Esophagus squamous epithelium (tissue), 5 donors: ENCODE measurements around the gene SYNE2. TPM values are rescaled to one million over a fixed set of nuclear protein-coding genes. Genes with fewer than 3 reads are reported as not detected.
A peak's percentile ranks its signal among the peaks of the same experiment; 100 is the strongest.

Source experiments
- DNase-seq: peaks from one replicate; lab custom pipeline; 2025; lab: John Stamatoyannopoulos, UW
- H3K27ac ChIP-seq, 4 donors: fragments of 200-600 bp; sonication (generic); one replicate each; pipeline ENCODE4 v1.5.1; 2016 to 2019; ENCODE audit warnings: mild to moderate bottlenecking in 1 of 4
- H3K27me3 ChIP-seq, 4 donors: fragments of 200-600 bp; sonication (generic); 1 replicate in 3 of 4; 2 replicates in 1 of 4; pipeline versions ENCODE4 v1.5.1 to v1.6.0; 2017 to 2021; ENCODE audit warnings: antibody characterized with exemption in 1 of 4
- H3K36me3 ChIP-seq, 3 donors: fragments of 200-600 bp; sonication (generic); one replicate each; pipeline ENCODE4 v1.5.1; 2016 to 2019
- H3K4me1 ChIP-seq, 3 donors: fragments of 200-600 bp; sonication (generic); one replicate each; pipeline ENCODE4 v1.5.1; 2017 to 2019
- H3K4me3 ChIP-seq, 4 donors: fragments of 200-600 bp; sonication (generic); 1 replicate in 3 of 4; 2 replicates in 1 of 4; pipeline ENCODE4 v1.5.1; 2016 to 2019; ENCODE audit warnings: mild to moderate bottlenecking in 2 of 4, moderate library complexity in 1 of 4
- H3K9me3 ChIP-seq, 3 donors: fragments of 200-600 bp; sonication (generic); one replicate each; pipeline ENCODE4 v1.5.1; 2016 to 2019
- POLR2A ChIP-seq, 4 donors: fragments of 450-650 bp; IDR thresholded peaks; one replicate each; pipeline ENCODE4 v1.6.1; 2017; ENCODE audit warnings: antibody characterized with exemption in 4 of 4, mild to moderate bottlenecking in 4 of 4, moderate library complexity in 3 of 4
- WGBS, 2 donors: methylation state at CpG; one replicate each; pipeline ENCODE4 v1.1.5; 2018; 5-methylcytosine and 5-hydroxymethylcytosine counted together
- intact Hi-C: fragments of 100-400 bp; cut with DNase I; formaldehyde crosslinking; loops from one replicate; pipeline ENCODE4 v1.15.0; 2022
- total RNA-seq, 4 donors: library from RNA; depleted of rRNA; stranded (reverse); fragments of >200 nt; gene quantifications; one replicate each; pipeline ENCODE4 v1.1.0, GENCODE V29; 2016
- TF ChIP-seq, protein P1 (sequence below), 6 experiments: fragments of 450-650 bp in 4 of 6; fragments of 200-600 bp in 2 of 6; sonication (generic) in 2 of 6; IDR thresholded peaks; one replicate each; pipeline ENCODE4 v1.5.1; 2016 to 2019; ENCODE audit warnings: antibody characterized with exemption in 6 of 6, mild to moderate bottlenecking in 4 of 6, moderate library complexity in 4 of 6
- donor health status: DM: yes; HTN: yes; CAD: no.

The SYNE2 gene
- total RNA-seq, 4 donors from 2014 or later: 128 to 197 (median 145) TPM

DNA sequence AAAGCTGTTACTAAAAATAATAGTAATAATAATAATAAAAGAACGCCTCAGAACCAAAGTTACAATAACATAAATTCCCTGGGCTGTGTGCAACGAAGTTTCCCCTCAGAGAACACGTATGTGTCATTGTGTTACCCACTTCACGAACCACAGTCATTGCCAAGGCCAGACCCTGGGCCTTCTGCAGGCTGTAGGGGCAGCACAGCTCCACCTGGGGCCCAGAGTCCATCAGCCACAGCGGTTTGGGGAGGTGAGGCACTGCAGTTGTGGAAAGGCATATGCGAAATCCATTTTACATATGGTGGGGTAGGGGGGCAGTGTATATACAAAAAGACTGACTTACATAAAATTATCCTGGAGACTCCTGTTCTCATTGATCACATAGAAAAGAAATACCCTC, 385.2 kb downstream of the SYNE2 start:
- Histone ChIP-seq H3K36me3 (peaks cover 0 to 2% (median 0%) of the 10 kb centered on the region in 3 donors), H3K27me3 (no peaks in the 10 kb centered on the region), H3K9me3 (no peaks in the 10 kb centered on the region), H3K4me3 (no peak overlapping the region), H3K4me1 (no peaks in the 10 kb centered on the region), H3K27ac (no peak overlapping the region)
- intact Hi-C loops: no loop called here
- TF ChIP-seq POLR2A (IDR thresholded peaks at IDR 0.05): no peak
- DNase-seq: no peak
- WGBS, 2 donors: 86 to 87% methylated on average over 6 of the region's 6 CpGs

DNA sequence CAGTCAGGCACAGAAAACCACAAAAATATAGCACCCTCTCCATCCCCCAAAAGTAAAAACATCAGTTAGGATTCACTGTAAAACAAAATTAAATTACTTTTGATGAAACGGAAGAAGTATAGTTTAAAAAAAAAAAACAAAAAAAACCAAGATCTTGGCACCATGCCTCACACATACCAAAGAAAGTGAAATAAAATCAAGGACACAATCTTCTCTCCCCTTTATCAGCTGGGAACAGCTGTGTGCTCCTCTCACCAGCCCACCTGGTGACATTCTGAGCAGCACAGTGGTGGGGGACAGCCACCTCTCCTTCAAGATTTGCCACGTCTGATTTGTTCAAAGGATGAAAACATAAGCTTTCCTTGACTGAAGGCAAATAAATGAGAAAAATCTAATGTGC, 385.8 kb downstream of the SYNE2 start:
- H3K27me3 ChIP-seq: no peaks in the 10 kb centered on the region
- no peak for DNase-seq
- intact Hi-C loops: no loop called here
- TF ChIP-seq, protein P1, sequence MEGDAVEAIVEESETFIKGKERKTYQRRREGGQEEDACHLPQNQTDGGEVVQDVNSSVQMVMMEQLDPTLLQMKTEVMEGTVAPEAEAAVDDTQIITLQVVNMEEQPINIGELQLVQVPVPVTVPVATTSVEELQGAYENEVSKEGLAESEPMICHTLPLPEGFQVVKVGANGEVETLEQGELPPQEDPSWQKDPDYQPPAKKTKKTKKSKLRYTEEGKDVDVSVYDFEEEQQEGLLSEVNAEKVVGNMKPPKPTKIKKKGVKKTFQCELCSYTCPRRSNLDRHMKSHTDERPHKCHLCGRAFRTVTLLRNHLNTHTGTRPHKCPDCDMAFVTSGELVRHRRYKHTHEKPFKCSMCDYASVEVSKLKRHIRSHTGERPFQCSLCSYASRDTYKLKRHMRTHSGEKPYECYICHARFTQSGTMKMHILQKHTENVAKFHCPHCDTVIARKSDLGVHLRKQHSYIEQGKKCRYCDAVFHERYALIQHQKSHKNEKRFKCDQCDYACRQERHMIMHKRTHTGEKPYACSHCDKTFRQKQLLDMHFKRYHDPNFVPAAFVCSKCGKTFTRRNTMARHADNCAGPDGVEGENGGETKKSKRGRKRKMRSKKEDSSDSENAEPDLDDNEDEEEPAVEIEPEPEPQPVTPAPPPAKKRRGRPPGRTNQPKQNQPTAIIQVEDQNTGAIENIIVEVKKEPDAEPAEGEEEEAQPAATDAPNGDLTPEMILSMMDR (IDR thresholded peaks at IDR 0.05): no peak
- TF ChIP-seq POLR2A (IDR thresholded peaks at IDR 0.05): no peak
- no peaks in the 10 kb centered on the region for H3K36me3 ChIP-seq
- no peak overlapping the region for H3K27ac ChIP-seq
- H3K9me3 ChIP-seq: no peaks in the 10 kb centered on the region
- whole genome bisulfite sequencing, 2 donors: 30 to 32% methylated on average over 2 of the region's 2 CpGs
- no peak overlapping the region for H3K4me3 ChIP-seq
- H3K4me1 ChIP-seq: no peaks in the 10 kb centered on the region

DNA sequence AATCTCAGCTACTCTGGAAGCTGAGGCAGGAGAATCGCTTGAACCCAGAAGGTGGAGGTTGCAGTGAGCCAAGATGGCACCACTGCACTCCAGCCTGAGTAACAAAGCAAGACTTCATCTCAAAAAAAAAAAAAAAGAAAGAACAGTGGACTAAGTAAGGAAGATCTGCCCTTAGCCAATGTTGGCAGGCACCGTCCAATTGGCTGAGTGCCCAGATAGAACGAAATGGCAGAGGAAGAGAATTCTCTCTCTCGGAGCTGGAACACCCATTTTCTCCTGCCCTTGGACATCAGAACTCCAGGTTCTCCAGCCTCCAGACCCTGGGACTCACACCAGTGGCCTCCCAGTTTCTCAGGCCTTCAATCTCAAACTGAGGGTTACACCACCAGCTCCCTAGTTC, 391.5 kb downstream of the SYNE2 start:
- H3K9me3 ChIP-seq: no peaks in the 10 kb centered on the region
- H3K4me3 ChIP-seq: no peak overlapping the region
- intact Hi-C loops: no loop called here
- WGBS, 2 donors: 41 to 48% methylated on average over 4 of the region's 4 CpGs
- peaks cover 0 to 29% (median 0%) of the 10 kb centered on the region in 3 donors for H3K4me1 ChIP-seq
- DNase-seq: no peak
- no peaks in the 10 kb centered on the region for H3K27me3 ChIP-seq
- H3K27ac ChIP-seq: no peak overlapping the region
- no peak for TF ChIP-seq POLR2A (IDR thresholded peaks at IDR 0.05)
- TF ChIP-seq, protein P1 (IDR thresholded peaks at IDR 0.05): no peak
- H3K36me3 ChIP-seq: no peaks in the 10 kb centered on the region

DNA sequence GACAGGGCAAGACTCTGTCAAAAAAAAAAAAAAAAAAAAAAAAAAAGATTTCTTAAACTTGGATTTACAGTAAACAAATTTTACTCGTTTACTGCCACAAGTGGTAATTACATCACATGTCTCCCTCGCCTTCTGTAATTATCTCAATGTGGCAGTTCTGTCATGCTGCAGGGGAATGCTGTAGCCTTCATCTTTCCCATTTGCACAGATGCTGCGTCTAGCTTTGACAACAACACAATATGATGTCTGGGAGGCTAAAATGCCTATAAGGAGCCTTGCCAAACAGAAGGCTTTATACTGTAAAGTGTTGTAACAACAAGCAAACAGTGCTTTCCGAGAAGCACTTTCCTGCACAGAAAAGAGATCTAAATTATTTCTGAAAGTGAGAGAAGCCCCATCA, 392.7 kb downstream of the SYNE2 start:
- H3K27ac ChIP-seq: peak overlapping the region in 1 of 4 donors; percentile 38
- no peaks in the 10 kb centered on the region for H3K36me3 ChIP-seq
- DNase-seq: no peak
- no peaks in the 10 kb centered on the region for H3K27me3 ChIP-seq
- TF ChIP-seq, protein P1 (IDR thresholded peaks at IDR 0.05): no peak
- no peak for TF ChIP-seq POLR2A (IDR thresholded peaks at IDR 0.05)
- WGBS, 2 donors: 82 to 87% methylated on average over 4 of the region's 4 CpGs
- H3K4me1 ChIP-seq: peaks cover 0 to 29% (median 0%) of the 10 kb centered on the region in 3 donors
- intact Hi-C loops: no loop called here
- no peaks in the 10 kb centered on the region for H3K9me3 ChIP-seq
- H3K4me3 ChIP-seq: no peak overlapping the region

DNA sequence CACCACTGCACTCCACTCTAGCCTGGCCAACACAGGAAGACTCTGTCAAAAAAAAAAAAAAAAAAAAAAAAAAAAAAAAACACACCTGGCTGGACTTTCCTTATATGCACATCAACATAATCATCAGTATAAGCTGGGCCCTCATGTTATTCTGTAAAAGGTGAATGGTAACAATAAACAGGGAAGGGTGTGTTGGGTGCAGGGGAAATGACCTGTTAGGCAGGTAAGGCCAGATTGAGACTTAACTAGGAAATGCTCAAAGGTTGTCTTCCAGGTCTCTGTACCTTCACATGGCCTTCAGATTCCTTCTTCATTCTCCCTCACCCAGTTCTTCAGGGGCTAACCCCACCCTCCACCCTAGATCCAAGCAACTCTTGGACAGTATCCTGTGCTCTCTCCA, 393.9 kb downstream of the SYNE2 start:
- H3K27ac ChIP-seq: peak overlapping the region in 2 of 4 donors; percentile 38 to 66
- H3K27me3 ChIP-seq: no peaks in the 10 kb centered on the region
- TF ChIP-seq, protein P1 (IDR thresholded peaks at IDR 0.05): no peak
- no peak for TF ChIP-seq POLR2A (IDR thresholded peaks at IDR 0.05)
- H3K36me3 ChIP-seq: no peaks in the 10 kb centered on the region
- intact Hi-C loops: no loop called here
- no peak overlapping the region for H3K4me3 ChIP-seq
- H3K4me1 ChIP-seq: peaks cover 0 to 29% (median 0%) of the 10 kb centered on the region in 3 donors
- no peaks in the 10 kb centered on the region for H3K9me3 ChIP-seq
- DNase-seq: no peak

DNA sequence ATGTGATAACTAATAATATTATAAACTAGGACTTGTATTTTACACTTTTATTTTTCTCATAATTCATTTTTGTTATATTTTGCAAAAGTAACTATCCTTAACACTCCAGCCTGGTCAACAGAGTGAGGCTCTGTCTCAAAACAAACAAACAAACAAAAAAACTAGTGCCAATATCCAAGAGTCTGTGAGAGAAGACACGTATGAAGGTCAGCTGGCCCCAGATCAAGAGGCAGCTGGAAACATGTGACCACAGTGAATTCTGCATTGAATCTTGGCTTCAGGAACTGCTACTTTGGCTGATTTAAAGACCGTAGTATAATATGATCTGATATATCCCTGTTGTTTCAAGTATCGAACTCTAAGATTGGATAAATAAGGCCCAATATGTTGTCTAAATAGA, 394.4 kb downstream of the SYNE2 start:
- DNase-seq: no peak
- TF ChIP-seq POLR2A (IDR thresholded peaks at IDR 0.05): no peak
- TF ChIP-seq, protein P1 (IDR thresholded peaks at IDR 0.05): no peak
- no peaks in the 10 kb centered on the region for H3K27me3 ChIP-seq
- peak overlapping the region in 2 of 4 donors; percentile 9 to 66 for H3K27ac ChIP-seq
- no peaks in the 10 kb centered on the region for H3K36me3 ChIP-seq
- intact Hi-C loops: no loop called here
- WGBS, 2 donors: 79 to 83% methylated on average over 3 of the region's 3 CpGs
- H3K4me3 ChIP-seq: no peak overlapping the region
- peaks cover 0 to 29% (median 0%) of the 10 kb centered on the region in 3 donors for H3K4me1 ChIP-seq
- no peaks in the 10 kb centered on the region for H3K9me3 ChIP-seq
